Activated CD4-positive, alpha-beta T cell treated with anti-CD3 and anti-CD28 coated beads, Interleukin-2, amount 50 U/mL, for 4 hours (primary cell): ENCODE measurements around the gene DOK3.
"Not testable (repeated sequence)": the region's sequence is repeated elsewhere in the genome, so short reads cannot be mapped to it uniquely, and the experiment has no call there.

Experiments
- DNase-seq, 2 experiments: peaks; one replicate each; pipeline ENCODE4 v3.0.0-alpha.2; 2020

DOK3 gene

GRCh38 chr5:177534433-177534832 is 24.8 kb upstream of the DOK3 start:
- not testable (repeated sequence) for DNase-seq

GRCh38 chr5:177531209-177531940 is 21.7 kb upstream of the DOK3 start:
- DNase-seq: no peak

- DNase-seq: no peak
These were observed 21.0 kb upstream of the DOK3 start for GRCh38 chr5:177530638-177531037.

DNA sequence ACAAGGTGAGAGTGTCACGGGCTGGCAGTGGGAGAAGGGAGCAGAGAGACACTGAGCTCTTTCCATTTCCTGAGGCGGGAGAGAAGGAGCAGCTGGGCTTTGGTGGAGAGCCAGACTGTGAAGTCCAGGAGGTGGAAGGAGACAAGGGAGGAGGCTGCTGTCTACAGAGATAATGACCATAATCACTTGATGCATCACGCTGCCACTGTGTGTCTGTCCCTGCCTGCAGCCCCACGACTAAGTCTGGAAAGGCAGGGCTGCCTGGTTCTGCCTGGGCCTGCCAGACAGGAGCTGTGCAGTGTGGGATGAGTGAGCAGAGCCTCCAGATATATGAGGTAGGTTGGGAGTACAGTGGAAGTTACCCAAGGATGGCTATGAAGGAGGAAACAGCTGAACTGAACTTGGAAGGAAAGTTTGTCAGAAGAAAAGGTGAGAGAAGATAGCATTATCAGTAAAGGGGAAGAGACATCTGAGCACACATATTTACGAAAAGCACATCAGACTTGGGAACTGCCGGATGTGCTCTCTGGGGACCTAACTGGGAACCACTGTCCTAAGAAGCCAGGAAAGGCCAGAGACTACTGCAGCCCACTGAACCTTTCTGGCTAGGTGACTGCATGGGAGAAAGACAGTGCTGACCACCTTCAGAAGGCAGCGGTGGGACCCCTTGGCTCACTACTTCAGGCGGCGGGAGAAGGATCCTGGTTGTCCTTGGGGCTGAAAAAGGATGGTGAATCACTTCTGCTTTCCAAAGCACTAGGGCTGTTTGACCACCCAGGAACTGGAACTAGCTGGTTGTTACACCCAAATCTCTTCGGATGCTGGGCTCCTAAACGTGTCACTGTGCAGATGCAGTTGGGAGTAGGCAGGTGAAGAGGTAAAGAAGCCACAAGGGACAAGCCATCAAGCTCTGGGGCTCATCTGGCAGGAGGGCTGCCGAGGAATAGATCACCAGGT is 19.9 kb upstream of the DOK3 start:
- DNase-seq: no peak

DNA sequence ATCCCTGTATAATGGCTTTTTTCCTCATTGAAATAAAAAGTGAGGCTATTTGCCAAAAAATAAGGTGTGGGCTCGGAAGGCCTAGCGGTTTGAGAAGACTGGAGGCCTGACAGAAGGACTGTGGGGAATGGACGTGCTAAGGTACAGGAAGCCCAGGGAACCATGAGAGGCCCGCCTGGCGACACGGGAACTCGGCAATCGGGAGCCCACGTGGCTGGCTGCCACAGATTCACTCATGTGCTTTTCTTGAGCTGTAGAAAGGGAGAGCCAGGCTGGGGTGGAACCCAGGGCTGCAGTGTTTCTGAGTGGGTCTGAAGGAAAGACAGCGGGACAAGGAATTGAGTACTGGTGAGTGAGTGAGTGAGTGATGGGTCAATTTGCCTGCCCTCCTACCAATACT is 19.0 kb upstream of the DOK3 start:
- no peak for DNase-seq

GRCh38 chr5:177527595-177527994 is 18.0 kb upstream of the DOK3 start:
- no peak for DNase-seq

GRCh38 chr5:177526791-177527190 is 17.2 kb upstream of the DOK3 start:
- DNase-seq: no peak

DNA sequence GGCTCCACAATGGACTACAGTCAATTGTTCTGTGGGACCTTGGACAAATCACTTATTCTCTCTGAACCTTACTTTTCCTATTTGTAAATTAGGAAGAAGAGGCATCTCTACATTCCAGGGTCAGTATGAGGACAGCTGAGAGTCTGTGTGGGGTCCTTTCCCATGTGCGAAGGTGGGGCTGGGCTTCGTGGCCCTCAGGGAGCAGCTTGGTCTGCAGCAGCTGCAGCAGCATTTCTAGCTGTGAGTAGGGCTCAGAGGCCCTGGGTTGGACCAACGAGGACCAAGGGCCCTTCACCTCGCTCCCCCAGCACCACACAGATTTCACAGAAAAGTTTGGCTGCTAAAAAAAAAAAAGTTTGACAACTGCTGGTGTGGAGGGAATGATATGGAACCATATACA is 16.6 kb upstream of the DOK3 start:
- DNase-seq: no peak

DNA sequence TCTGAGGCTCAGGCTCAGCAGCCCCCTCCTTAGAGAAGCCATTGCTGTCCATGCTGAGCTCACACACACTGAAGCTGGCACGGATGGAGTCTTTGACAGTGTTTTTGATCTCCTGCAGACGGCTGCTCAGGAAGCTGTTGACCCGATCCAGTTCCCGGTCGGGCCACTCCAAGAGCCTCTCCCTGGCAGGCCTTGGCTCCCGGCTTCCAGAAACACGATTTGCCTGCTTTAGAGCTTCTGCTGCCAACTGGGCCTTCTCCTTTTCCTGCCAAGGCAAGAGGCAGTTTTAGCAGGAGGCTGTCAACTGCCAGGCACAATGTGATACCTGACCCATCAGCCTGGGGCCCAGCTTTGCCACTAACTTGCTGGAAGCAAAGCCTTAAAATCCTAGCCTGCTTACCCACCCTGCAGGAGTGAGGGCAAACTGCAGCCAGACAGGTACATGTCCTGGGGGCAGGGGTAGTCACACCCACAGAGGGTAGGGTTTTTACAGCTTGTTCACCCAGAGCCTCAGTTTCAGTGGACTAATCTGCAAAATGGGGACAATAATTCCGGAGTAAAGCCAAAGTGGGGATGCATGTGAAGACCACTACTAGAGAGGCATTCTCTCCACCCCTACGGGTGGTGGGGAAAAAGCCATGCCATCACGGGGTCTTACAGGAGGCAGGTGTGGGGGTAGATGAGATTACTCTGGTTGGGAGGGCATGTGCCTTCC is 15.5 kb upstream of the DOK3 start:
- DNase-seq: no peak

DNA sequence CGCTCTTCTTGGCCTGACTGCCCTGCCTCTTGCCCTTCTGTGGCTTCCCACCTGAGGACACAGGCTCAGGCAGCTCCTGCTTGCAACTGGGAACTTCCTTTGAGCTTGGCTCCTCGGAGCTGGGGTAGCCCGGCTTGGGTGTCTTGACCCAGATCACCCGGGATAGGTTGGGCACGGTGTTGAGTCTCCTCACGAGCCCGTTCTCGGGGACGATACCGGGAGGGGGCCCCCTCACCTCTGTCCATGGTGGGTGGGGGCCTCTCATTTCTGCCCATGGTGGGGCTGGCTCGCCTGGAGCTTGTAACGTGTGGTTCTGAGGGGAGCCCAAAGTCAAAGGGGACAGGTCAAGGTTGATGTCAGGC is 14.9 kb upstream of the DOK3 start:
- DNase-seq: no peak

- DNase-seq: no peak
These were observed 14.3 kb upstream of the DOK3 start for GRCh38 chr5:177523711-177524538.

DNA sequence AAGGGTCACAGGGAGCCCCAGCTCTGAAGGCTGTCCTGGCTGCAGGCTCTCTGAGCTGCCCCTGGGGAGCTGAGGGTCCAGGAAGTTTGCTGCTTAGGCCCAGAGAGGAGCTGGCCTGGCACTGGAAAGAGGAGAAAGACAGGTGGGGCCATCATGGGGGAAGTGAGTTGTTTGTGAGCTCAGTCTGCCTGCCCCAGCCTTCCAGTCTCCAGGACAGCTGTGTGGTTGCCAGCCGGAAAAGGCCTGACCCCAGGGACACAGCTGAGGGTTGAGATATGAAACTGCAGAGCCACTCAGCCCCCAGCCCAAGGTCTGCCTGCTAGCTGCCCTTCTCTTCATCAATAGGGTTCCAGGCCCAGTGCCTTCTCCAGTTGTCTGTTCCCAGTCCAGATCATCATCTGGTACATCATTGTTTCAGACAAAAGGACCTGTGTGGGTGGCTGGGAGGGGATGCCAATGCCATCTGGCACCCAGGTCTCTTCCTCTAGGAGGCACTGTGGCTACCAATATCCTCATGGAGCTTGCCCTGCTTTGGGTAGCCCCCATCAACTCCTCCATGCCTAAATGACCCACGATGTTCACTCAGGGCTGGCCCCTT is 11.4 kb upstream of the DOK3 start:
- no peak for DNase-seq

DNA sequence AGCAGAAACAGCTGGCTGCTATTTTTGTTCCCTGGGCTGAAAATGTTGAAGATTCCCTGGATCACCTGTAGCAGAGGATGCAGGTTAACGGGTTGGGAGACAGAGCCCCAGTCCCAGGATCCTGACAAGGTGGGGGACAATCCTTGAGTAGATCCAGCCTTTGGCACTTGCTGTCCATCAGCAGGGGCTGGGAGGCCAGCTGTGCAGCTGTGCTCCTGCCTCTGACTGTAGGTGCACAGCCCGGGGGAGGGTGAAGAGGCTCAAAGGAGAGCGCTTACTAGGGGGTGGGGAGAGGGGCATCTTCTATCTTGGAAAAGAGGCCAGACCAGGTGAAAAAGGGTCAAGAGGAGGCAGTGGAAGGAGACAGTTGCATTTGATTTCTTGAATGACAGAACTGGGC is 10.6 kb upstream of the DOK3 start:
- DNase-seq: no peak

DNA sequence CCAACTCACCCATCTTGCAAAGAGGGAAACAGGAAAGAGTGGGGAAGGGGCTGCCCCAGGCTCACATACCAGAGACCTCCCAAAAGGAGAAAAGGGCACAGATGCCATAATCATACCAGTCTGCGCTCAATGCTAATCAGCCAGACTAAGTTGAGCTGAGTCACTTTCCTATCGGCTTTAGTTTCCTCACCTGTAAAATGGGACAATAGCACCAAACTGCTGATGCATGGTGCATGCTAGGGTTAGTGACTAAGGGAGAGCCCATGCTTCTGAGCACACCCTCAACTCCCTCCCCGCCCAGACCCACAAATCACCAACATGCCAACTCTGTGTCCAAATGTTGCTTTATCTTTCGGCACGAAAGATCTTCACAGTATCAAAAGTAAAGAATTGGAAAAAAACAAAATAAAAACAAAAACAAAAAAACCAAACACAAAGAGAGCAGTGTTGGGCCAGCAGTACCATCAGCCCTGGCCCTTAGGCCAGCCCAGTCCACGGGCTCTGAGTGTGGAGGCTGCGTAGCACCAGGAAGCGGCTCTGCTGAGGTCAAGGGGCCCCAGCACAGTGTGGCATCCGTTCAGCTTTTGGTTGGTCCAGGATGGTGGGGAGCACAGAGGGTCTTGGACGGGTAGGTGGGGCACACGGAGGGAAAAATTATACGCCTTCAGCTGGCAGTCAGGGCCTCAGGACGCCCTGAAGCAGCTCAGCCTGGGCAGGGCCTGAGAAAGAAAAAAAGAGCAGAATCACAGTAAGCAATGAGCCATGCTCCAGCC is 10.0 kb upstream of the DOK3 start:
- DNase-seq: no peak

- DNase-seq: peak; percentile 94
These were observed 7.3 kb upstream of the DOK3 start, which contains the start of gene DDX41 for GRCh38 chr5:177516601-177517568. Gene DDX41, minus strand, starts transcription at chr5:177516961. Its CDS starts 16 bp downstream, at chr5:177516945.

DNA sequence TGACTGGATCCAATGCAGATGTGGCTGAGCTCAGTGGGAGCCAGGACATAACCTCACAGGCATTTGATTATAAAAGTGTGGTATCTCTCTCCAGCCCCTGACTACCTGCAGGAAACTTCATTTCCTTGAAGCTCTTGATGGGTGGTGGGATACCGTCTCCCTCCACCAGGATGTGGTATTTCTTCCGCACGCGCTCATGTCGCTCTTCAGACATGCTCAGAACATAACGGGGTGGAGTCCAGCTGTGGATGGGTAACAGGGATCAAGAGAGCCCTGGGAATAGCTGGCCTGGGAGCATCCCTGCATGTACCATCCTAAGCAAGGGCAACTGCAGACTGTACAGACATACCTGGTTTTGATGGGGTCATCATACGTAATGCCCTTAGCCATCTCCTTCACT is 6.0 kb upstream of the DOK3 start:
- no peak for DNase-seq

DNA sequence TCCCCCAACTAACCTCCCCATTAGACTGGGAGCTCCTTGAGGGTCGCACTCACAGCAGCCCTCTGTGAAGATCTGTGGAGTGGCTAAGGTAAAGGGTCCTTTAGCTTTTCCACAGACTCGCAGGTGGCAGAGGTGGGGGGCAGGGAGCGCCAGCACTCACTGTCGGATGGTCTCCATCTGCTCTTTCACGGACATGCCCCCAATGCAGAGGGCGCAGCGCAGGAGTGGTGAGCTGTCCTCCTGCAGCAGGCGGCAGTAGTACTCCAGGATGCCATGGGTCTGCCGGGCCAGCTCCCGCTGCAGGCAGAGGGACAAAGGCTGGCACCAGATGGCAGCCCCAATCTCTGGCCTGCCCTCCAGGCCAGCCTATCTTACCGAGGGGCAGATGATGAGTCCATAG is 4.9 kb upstream of the DOK3 start:
- no peak for DNase-seq

- no peak for DNase-seq
These were observed 3.9 kb upstream of the DOK3 start for GRCh38 chr5:177513500-177513899.

GRCh38 chr5:177512736-177513380 is 3.2 kb upstream of the DOK3 start:
- no peak for DNase-seq
